GM21528 (cell line): ENCODE data around the gene MRPL52.
A peak's percentile ranks its signal among the peaks of the same experiment; 100 is the strongest.
"Not testable (repeated sequence)": the region's sequence is repeated elsewhere in the genome, so short reads cannot be mapped to it uniquely, and the experiment has no call there.

ENCODE experiments used
- ATAC-seq: cut with Tn5 transposase; IDR thresholded peaks from one replicate; pipeline ENCODE4 v1.9.1; 2021; ENCODE audit warnings: mild to moderate bottlenecking, moderate library complexity; ENCODE audit not compliant: unreplicated experiment, low FRiP score

The MRPL52 gene

GRCh38 chr14:22808388-22809209 lies 21.1 kb upstream of the MRPL52 start:
- ATAC-seq = no peak

- no peak for ATAC-seq
Measured at GRCh38 chr14:22811722-22812121, 18.0 kb upstream of the MRPL52 start.

- ATAC-seq = no peak
Measured at GRCh38 chr14:22812744-22813143, 16.9 kb upstream of the MRPL52 start.

GRCh38 chr14:22813145-22813544 lies 16.5 kb upstream of the MRPL52 start:
- ATAC-seq = no peak

- ATAC-seq = no peak
Measured at GRCh38 chr14:22814373-22814772, 15.3 kb upstream of the MRPL52 start.

- no peak for ATAC-seq
Measured at GRCh38 chr14:22814941-22815713, 14.6 kb upstream of the MRPL52 start, which contains the start of gene SLC7A7. Gene SLC7A7 (minus strand): TSS chr14:22815435. CDS start chr14:22813398, 2,037 bp downstream.

- ATAC-seq = no peak
Measured at GRCh38 chr14:22819151-22819988, 10.3 kb upstream of the MRPL52 start.

- ATAC-seq = no peak
Measured at GRCh38 chr14:22820731-22821130, 9.0 kb upstream of the MRPL52 start.

GRCh38 chr14:22821193-22822015 lies 8.3 kb upstream of the MRPL52 start:
- ATAC-seq = no peak

- ATAC-seq = no peak
Measured at GRCh38 chr14:22822016-22822570, 7.6 kb upstream of the MRPL52 start.

- ATAC-seq = peak; percentile 48
Measured at GRCh38 chr14:22822571-22823098, 7.1 kb upstream of the MRPL52 start.

- no peak for ATAC-seq
Measured at GRCh38 chr14:22824711-22825359, 4.9 kb upstream of the MRPL52 start.

GRCh38 chr14:22829076-22829660 lies 519 bp upstream of the MRPL52 start:
- not testable (repeated sequence) for ATAC-seq

GRCh38 chr14:22830443-22831010 lies 840 bp downstream of the MRPL52 start:
- peak; percentile 2 for ATAC-seq

GRCh38 chr14:22835505-22835904 lies 5.8 kb downstream of the MRPL52 start:
- ATAC-seq = no peak

GRCh38 chr14:22836301-22837113 lies 6.8 kb downstream of the MRPL52 start, which contains the start of gene MMP14:
Gene MMP14 (plus strand): TSS chr14:22836585. CDS start chr14:22836818, 233 bp downstream.
- ATAC-seq = no peak

GRCh38 chr14:22837114-22837749 lies 7.5 kb downstream of the MRPL52 start:
- ATAC-seq = no peak
